Ishikawa (cell line): ENCODE measurements around the gene DERL3.

Experiments used
- EP300 ChIP-seq: IDR thresholded peaks from 2 replicates; pipeline ENCODE4 v1.6.1; 2012; ENCODE audit warnings: borderline replicate concordance
- FOXM1 ChIP-seq: IDR thresholded peaks from 2 replicates; pipeline ENCODE4 v1.6.1; 2012; ENCODE audit warnings: low read depth, borderline replicate concordance
- NFIC ChIP-seq: IDR thresholded peaks from 2 replicates; pipeline ENCODE4 v1.6.1; 2012
- RAD21 ChIP-seq: IDR thresholded peaks from 2 replicates; pipeline ENCODE4 v1.6.1; 2012; ENCODE audit warnings: low read depth
- TAF1 ChIP-seq: IDR thresholded peaks from 2 replicates; pipeline ENCODE4 v1.6.1; 2012; ENCODE audit warnings: low read depth, mild to moderate bottlenecking
- TCF12 ChIP-seq: IDR thresholded peaks from 2 replicates; pipeline ENCODE4 v1.6.1; 2012; ENCODE audit warnings: low read depth
- TEAD4 ChIP-seq: IDR thresholded peaks from 2 replicates; pipeline ENCODE4 v1.6.1; 2012
- YY1 ChIP-seq: IDR thresholded peaks from 2 replicates; pipeline ENCODE4 v1.6.1; 2012; ENCODE audit warnings: low read depth
- ZBTB7A ChIP-seq: IDR thresholded peaks from 2 replicates; pipeline ENCODE4 v1.6.1; 2012; ENCODE audit warnings: low read depth
- TF ChIP-seq, protein P1 (sequence below): IDR thresholded peaks from 2 replicates; pipeline ENCODE4 v1.6.1; 2012; ENCODE audit warnings: low read depth, mild to moderate bottlenecking
- TF ChIP-seq, protein P2 (sequence below): IDR thresholded peaks from 2 replicates; pipeline ENCODE4 v1.6.1; 2012
- TF ChIP-seq, protein P3 (sequence below): IDR thresholded peaks from 2 replicates; pipeline ENCODE4 v1.6.1; 2012

DNA sequence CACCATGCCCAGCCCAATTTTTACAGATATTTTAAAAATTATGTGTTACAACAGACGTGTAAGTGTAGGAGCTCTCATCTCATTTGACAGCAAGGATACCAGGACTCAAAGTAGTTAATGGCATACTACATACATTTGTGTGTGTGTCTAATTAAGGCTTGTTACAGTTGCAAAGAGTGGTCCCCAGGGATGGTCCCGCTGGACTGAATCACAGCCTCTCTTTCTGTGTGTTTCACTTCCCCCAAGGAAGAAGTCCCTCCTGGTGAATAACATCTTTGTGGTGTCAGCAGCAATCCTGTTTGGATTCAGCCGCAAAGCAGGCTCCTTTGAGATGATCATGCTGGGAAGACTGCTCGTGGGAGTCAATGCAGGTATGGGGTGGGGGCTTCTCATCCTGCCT is 36.1 kb upstream of the DERL3 start:
- TF ChIP-seq TAF1 (no peak), RAD21 (no peak), NFIC (no peak), ZBTB7A (no peak), FOXM1 (no peak), EP300 (no peak), TEAD4 (no peak), YY1 (no peak), TCF12 (no peak)
- TF ChIP-seq, protein P1, sequence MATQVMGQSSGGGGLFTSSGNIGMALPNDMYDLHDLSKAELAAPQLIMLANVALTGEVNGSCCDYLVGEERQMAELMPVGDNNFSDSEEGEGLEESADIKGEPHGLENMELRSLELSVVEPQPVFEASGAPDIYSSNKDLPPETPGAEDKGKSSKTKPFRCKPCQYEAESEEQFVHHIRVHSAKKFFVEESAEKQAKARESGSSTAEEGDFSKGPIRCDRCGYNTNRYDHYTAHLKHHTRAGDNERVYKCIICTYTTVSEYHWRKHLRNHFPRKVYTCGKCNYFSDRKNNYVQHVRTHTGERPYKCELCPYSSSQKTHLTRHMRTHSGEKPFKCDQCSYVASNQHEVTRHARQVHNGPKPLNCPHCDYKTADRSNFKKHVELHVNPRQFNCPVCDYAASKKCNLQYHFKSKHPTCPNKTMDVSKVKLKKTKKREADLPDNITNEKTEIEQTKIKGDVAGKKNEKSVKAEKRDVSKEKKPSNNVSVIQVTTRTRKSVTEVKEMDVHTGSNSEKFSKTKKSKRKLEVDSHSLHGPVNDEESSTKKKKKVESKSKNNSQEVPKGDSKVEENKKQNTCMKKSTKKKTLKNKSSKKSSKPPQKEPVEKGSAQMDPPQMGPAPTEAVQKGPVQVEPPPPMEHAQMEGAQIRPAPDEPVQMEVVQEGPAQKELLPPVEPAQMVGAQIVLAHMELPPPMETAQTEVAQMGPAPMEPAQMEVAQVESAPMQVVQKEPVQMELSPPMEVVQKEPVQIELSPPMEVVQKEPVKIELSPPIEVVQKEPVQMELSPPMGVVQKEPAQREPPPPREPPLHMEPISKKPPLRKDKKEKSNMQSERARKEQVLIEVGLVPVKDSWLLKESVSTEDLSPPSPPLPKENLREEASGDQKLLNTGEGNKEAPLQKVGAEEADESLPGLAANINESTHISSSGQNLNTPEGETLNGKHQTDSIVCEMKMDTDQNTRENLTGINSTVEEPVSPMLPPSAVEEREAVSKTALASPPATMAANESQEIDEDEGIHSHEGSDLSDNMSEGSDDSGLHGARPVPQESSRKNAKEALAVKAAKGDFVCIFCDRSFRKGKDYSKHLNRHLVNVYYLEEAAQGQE, result no peak
- TF ChIP-seq, protein P2, sequence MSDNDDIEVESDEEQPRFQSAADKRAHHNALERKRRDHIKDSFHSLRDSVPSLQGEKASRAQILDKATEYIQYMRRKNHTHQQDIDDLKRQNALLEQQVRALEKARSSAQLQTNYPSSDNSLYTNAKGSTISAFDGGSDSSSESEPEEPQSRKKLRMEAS, result no peak
- TF ChIP-seq, protein P3, sequence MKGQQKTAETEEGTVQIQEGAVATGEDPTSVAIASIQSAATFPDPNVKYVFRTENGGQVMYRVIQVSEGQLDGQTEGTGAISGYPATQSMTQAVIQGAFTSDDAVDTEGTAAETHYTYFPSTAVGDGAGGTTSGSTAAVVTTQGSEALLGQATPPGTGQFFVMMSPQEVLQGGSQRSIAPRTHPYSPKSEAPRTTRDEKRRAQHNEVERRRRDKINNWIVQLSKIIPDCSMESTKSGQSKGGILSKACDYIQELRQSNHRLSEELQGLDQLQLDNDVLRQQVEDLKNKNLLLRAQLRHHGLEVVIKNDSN, result no peak
